Measurements from ENCODE around the gene B3GALNT2. TPM values are rescaled to one million over a fixed set of nuclear protein-coding genes. Genes with fewer than 3 reads are reported as not detected.

The B3GALNT2 gene
- total RNA-seq, 4 donors from 2014 or later, result 28.8 to 35.3 (median 32.4) TPM

- DNase-seq (no peak), ATAC-seq (peak; percentile 62 to 87)
- in situ Hi-C loops (cut with MboI; ENCODE audit: low sequenced_read_pairs in 4 of 4) (loop anchor here in 1 of 4 donors (25.0 kb wide), 1 partner anchor 964 kb away; no protein-coding TSS in a partner anchor), intact Hi-C loops (cut with DNase I; ENCODE audit: low total_unique reads) (no loop called here)
- no peaks in the 10 kb centered on the region for H3K9me3 ChIP-seq
- peaks cover 0 to 7% of the 10 kb centered on the region in 2 donors for H3K36me3 ChIP-seq
- no peak overlapping the region for H3K27ac ChIP-seq
- no peaks in the 10 kb centered on the region for H3K27me3 ChIP-seq
- H3K4me3 ChIP-seq, result no peak overlapping the region
- H3K4me1 ChIP-seq, result peaks cover 11 to 15% of the 10 kb centered on the region in 2 donors
- TF ChIP-seq CTCF (IDR thresholded peaks at IDR 0.05 in 4 of 5, conservative IDR thresholded peaks at IDR 0.05 in 1 of 5), result no peak
- no peak for TF ChIP-seq POLR2A (IDR thresholded peaks at IDR 0.05)
Measured at GRCh38 chr1:235426143-235426542, 78.1 kb downstream of the B3GALNT2 start.

- ATAC-seq, result no peak
- no peak overlapping the region for H3K4me3 ChIP-seq
- H3K27ac ChIP-seq, result no peak overlapping the region
- H3K9me3 ChIP-seq, result no peaks in the 10 kb centered on the region
- intact Hi-C loops (cut with DNase I; ENCODE audit: low total_unique reads) (no loop called here), in situ Hi-C loops (cut with MboI; ENCODE audit: low sequenced_read_pairs in 4 of 4) (loop anchor here in 1 of 4 donors (25.0 kb wide), 1 partner anchor 963 kb away; no protein-coding TSS in a partner anchor)
- H3K27me3 ChIP-seq, result no peaks in the 10 kb centered on the region
- H3K4me1 ChIP-seq, result peaks cover 11 to 15% of the 10 kb centered on the region in 2 donors
- DNase-seq, result no peak
- peaks cover 0 to 7% of the 10 kb centered on the region in 2 donors for H3K36me3 ChIP-seq
- TF ChIP-seq CTCF (IDR thresholded peaks at IDR 0.05 in 4 of 5, conservative IDR thresholded peaks at IDR 0.05 in 1 of 5), result no peak
- TF ChIP-seq POLR2A (IDR thresholded peaks at IDR 0.05), result no peak
Measured at GRCh38 chr1:235425357-235425756, 78.9 kb downstream of the B3GALNT2 start.

- Histone ChIP-seq H3K4me1 (peaks cover 11 to 15% of the 10 kb centered on the region in 2 donors), H3K36me3 (peaks cover 0 to 7% of the 10 kb centered on the region in 2 donors), H3K4me3 (no peak overlapping the region), H3K27ac (no peak overlapping the region), H3K27me3 (no peaks in the 10 kb centered on the region), H3K9me3 (no peaks in the 10 kb centered on the region)
- no peak for TF ChIP-seq CTCF (IDR thresholded peaks at IDR 0.05 in 4 of 5, conservative IDR thresholded peaks at IDR 0.05 in 1 of 5)
- no peak for TF ChIP-seq POLR2A (IDR thresholded peaks at IDR 0.05)
- DNase-seq, result no peak
- in situ Hi-C loops (cut with MboI; ENCODE audit: low sequenced_read_pairs in 4 of 4), result loop anchor here in 1 of 4 donors (25.0 kb wide), 1 partner anchor 312 kb away; no protein-coding TSS in a partner anchor
- intact Hi-C loops (cut with DNase I; ENCODE audit: low total_unique reads), result no loop called here
- no peak for ATAC-seq
Measured at GRCh38 chr1:235424092-235424491, 80.2 kb downstream of the B3GALNT2 start.

- no peak for TF ChIP-seq POLR2A (IDR thresholded peaks at IDR 0.05)
- no peak for TF ChIP-seq CTCF (IDR thresholded peaks at IDR 0.05 in 4 of 5, conservative IDR thresholded peaks at IDR 0.05 in 1 of 5)
- DNase-seq, result no peak
- in situ Hi-C loops (cut with MboI; ENCODE audit: low sequenced_read_pairs in 4 of 4), result loop anchor here in 1 of 4 donors (25.0 kb wide), 1 partner anchor 311 kb away; no protein-coding TSS in a partner anchor
- H3K4me1 ChIP-seq, result peaks cover 11 to 15% of the 10 kb centered on the region in 2 donors
- no peak overlapping the region for H3K27ac ChIP-seq
- peaks cover 0 to 7% of the 10 kb centered on the region in 2 donors for H3K36me3 ChIP-seq
- intact Hi-C loops (cut with DNase I; ENCODE audit: low total_unique reads), result no loop called here
- no peaks in the 10 kb centered on the region for H3K27me3 ChIP-seq
- no peak overlapping the region for H3K4me3 ChIP-seq
- H3K9me3 ChIP-seq, result no peaks in the 10 kb centered on the region
- ATAC-seq, result no peak
Measured at GRCh38 chr1:235423214-235423652, 81.0 kb downstream of the B3GALNT2 start.
